ENCODE measurements around the gene BRD1. TPM values are rescaled to one million over a fixed set of nuclear protein-coding genes. Genes with fewer than 3 reads are reported as not detected.

Gene BRD1
- total RNA-seq, 4 donors from 2014 or later, result 44.6 to 74.9 (median 60.4) TPM

GRCh38 chr22:49749885-49750510 lies 77.7 kb downstream of the BRD1 start:
- Histone ChIP-seq H3K27me3 (no peaks in the 10 kb centered on the region), H3K36me3 (no peaks in the 10 kb centered on the region), H3K4me3 (no peak overlapping the region), H3K4me1 (no peaks in the 10 kb centered on the region), H3K9me3 (peaks cover 0 to 38% (median 2%) of the 10 kb centered on the region in 4 donors), H3K27ac (no peak overlapping the region)
- TF ChIP-seq CTCF (IDR thresholded peaks at IDR 0.05), result no peak
- TF ChIP-seq EP300 (IDR thresholded peaks at IDR 0.05), result no peak
- TF ChIP-seq POLR2A (IDR thresholded peaks at IDR 0.05), result no peak
- DNase-seq (ENCODE audit: low spot score in 2 of 2), result no peak
- 88 to 96% methylated on average over 12 to 24 of the region's 24 CpGs for WGBS, 2 donors

- no peak for DNase-seq (ENCODE audit: low spot score in 2 of 2)
- Histone ChIP-seq H3K4me1 (no peaks in the 10 kb centered on the region), H3K27ac (no peak overlapping the region), H3K27me3 (no peaks in the 10 kb centered on the region), H3K4me3 (no peak overlapping the region), H3K9me3 (peaks cover 0 to 45% (median 2%) of the 10 kb centered on the region in 4 donors), H3K36me3 (no peaks in the 10 kb centered on the region)
- no peak for TF ChIP-seq EP300 (IDR thresholded peaks at IDR 0.05)
- no peak for TF ChIP-seq POLR2A (IDR thresholded peaks at IDR 0.05)
- no peak for TF ChIP-seq CTCF (IDR thresholded peaks at IDR 0.05)
- WGBS, 2 donors, result 81 to 87% methylated on average over 3 to 4 of the region's 9 CpGs
These were observed 78.4 kb downstream of the BRD1 start for GRCh38 chr22:49749227-49749626.

- no peaks in the 10 kb centered on the region for H3K27me3 ChIP-seq
- DNase-seq (ENCODE audit: low spot score in 2 of 2), result no peak
- TF ChIP-seq CTCF (IDR thresholded peaks at IDR 0.05) (no peak), EP300 (IDR thresholded peaks at IDR 0.05) (no peak), POLR2A (IDR thresholded peaks at IDR 0.05) (no peak)
- no peaks in the 10 kb centered on the region for H3K4me1 ChIP-seq
- peaks cover 0 to 52% (median 2%) of the 10 kb centered on the region in 4 donors for H3K9me3 ChIP-seq
- 74 to 85% methylated on average over 3 to 5 of the region's 5 CpGs for WGBS, 2 donors
- no peak overlapping the region for H3K4me3 ChIP-seq
- H3K27ac ChIP-seq, result no peak overlapping the region
- no peaks in the 10 kb centered on the region for H3K36me3 ChIP-seq
These were observed 79.2 kb downstream of the BRD1 start for GRCh38 chr22:49748514-49748913.

GRCh38 chr22:49747716-49748115 lies 80.0 kb downstream of the BRD1 start:
- 81 to 84% methylated on average over 3 of the region's 3 CpGs for WGBS, 2 donors
- Histone ChIP-seq H3K4me3 (no peak overlapping the region), H3K27ac (no peak overlapping the region), H3K36me3 (no peaks in the 10 kb centered on the region), H3K4me1 (no peaks in the 10 kb centered on the region), H3K27me3 (no peaks in the 10 kb centered on the region), H3K9me3 (peaks cover 0 to 60% (median 2%) of the 10 kb centered on the region in 4 donors)
- TF ChIP-seq POLR2A (IDR thresholded peaks at IDR 0.05) (no peak), CTCF (IDR thresholded peaks at IDR 0.05) (no peak), EP300 (IDR thresholded peaks at IDR 0.05) (no peak)
- no peak for DNase-seq (ENCODE audit: low spot score in 2 of 2)

GRCh38 chr22:49747130-49747529 lies 80.5 kb downstream of the BRD1 start:
- no peaks in the 10 kb centered on the region for H3K27me3 ChIP-seq
- no peak for DNase-seq (ENCODE audit: low spot score in 2 of 2)
- no peak overlapping the region for H3K27ac ChIP-seq
- no peaks in the 10 kb centered on the region for H3K36me3 ChIP-seq
- no peaks in the 10 kb centered on the region for H3K4me1 ChIP-seq
- H3K4me3 ChIP-seq, result no peak overlapping the region
- TF ChIP-seq EP300 (IDR thresholded peaks at IDR 0.05), result no peak
- no peak for TF ChIP-seq CTCF (IDR thresholded peaks at IDR 0.05)
- TF ChIP-seq POLR2A (IDR thresholded peaks at IDR 0.05), result no peak
- H3K9me3 ChIP-seq, result peaks cover 0 to 63% (median 2%) of the 10 kb centered on the region in 4 donors
- 83 to 91% methylated on average over 3 of the region's 3 CpGs for WGBS, 2 donors
